GM21576 (cell line): ENCODE results near the gene MFNG.

Source experiments
- ATAC-seq: cut with Tn5 transposase; IDR thresholded peaks from one replicate; pipeline ENCODE4 v1.9.1; 2021; ENCODE audit warnings: mild to moderate bottlenecking, moderate library complexity; ENCODE audit not compliant: unreplicated experiment

Gene MFNG

DNA sequence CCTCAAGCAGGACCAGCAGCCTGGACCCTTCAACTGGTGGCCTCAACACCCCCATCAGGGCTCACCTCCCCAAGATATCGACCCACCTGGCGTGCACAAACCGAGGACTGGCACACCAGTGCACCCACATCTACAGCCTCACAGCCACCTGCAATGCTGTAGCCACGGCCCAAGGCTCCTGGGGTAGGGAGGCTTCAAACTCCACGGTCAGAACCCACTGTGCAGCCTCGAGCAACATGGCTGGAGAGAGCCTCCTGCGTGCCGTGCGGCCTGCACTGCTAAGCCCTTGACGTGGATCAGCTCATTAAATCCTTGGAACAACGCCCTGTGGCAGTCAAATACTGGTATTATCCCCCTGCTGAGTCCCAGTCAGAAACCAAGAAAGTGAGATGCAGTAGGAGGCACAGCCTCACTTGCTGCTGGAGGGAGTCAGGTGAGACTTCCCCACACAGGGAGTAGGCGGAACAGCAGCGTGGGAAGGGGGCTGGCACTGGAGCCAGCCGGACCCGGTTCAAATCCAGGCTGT is 28.4 kb upstream of the MFNG start:
- ATAC-seq, result no peak

DNA sequence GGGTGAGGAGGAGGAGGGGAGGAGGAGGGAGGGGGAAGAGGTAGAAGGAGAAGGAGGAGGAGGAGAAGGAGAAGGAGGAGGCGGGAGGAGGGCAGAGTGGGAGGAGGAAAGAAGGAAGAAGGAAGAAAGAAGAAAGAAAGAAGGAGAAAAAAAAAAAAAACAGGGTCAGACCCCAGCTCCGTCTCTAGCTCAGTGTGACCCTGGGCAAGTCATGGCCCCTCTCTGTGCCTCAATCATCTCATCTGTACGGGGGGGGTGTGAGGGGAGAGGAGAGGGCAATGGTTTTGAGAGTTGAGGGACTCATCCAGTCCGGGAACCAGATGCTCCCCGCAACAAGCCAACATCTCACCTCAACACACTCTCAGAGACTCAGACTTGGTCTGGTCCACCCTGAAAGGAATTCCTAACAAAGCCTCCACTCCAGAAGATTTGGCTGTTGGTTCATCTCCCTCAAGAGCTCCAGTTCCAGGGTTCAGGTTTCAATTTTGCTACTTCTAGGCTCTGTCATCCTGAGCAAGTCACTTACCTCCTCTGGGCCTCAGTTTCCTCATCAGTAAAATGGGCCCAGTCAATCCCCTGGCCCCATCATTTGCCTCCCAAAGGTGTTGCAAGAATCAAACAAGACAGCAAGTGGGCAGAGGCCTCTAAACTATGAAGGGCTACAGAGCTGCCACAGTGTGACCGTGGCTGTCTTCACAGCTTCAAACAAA is 25.4 kb upstream of the MFNG start:
- ATAC-seq, result no peak

DNA sequence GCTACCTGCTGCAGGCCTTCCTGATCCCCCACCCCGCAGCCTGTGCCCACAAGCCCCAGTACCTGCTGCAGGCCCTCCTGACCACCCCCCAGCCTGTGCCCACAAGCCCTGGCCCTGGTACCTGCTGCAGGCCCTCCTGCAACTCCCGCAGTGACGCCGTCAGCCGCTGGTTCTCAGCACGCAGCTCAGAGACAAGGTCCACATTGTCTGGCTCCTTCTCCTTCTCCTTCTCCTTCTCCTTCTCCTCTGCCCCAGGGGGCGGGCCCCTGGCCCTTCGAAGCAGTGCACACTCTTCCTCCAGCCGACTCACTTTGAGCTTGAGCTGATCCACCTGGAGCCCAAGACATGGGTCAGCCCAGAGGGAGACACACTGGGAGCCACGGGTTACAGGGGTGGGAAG is 23.9 kb upstream of the MFNG start:
- ATAC-seq, result no peak

DNA sequence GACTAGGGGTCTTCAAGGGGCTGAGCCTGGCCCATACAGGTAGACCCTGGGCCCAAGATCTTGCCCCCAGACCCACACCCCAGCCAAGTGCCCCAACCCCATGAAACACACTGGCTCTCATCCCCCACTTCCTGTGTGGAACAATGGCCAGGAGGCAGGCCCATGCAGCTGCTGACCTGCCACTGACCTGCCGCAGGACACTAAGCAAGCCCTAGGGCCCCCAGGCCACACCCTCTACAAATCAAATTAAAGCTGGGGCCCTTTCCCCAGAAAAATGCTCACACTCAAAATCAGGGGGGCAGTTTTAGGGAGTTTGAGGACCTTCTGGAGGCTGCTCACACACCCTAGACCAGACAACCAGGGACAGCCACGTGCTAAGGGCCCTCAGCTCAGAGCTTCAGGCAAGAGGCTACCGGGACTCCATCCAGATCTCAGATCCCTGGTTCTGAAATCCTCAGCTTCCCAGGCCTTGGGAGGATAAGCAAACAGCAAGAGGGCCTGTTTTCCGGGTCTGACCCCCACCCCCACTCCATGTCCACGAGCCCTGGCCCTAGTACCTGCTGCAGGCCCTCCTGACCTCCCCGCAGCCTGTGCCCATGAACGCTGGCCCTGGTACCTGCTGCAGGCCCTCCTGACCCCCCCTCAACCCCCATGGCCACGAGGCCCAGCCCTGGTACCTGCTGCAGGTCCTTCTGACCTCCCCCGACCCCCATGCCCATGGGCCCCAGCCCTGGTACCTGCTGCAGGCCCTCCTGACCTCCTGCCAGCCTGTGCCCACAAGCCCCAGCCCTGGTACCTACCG is 23.1 kb upstream of the MFNG start:
- ATAC-seq, result no peak

DNA sequence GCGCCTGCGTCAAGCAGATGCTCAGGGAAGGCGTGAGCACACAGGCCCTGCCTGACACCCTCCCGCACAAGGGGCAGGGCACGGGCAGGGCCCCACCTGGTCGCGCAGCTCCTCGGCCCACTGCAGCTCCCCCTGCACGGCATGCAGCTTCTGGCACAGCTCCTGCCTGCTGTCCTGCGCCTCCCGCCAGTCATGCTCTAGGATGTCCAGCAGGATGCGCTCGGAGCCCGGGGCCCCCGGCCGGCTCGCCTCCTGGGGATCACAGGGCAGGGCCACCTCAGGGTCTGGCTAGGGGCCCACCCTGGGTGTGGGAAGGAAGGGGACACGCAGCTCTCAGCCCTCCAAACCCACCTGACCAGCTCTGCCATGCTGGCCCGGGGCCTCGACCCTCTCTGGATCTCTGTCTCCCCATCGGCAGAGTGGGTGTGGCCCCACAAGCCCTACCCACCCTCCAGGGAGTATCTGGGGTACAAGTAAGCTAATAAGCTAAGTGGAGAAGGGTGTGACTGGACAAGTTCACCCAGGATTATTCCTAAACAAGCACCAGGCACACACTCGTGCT is 22.3 kb upstream of the MFNG start:
- ATAC-seq, result no peak

DNA sequence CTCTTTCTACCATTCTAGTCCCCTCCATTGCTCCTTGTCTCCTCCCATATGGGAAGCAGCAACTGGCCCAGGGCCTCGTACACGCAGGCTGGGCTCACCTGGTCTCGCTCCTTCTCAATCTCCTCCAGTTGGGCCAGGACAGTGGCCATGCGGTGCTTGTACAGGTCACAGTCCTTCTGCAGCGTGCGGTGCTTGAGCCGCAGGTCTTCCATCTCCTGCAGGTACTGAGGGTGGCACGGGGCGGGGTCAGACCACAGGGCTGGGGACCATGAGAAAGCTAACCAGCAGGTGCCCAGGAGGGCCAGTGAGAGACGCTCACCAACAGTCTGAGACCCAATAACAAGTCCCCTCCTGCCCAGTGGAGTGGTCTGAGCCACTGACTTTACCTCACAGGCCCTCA is 21.5 kb upstream of the MFNG start:
- ATAC-seq, result no peak

DNA sequence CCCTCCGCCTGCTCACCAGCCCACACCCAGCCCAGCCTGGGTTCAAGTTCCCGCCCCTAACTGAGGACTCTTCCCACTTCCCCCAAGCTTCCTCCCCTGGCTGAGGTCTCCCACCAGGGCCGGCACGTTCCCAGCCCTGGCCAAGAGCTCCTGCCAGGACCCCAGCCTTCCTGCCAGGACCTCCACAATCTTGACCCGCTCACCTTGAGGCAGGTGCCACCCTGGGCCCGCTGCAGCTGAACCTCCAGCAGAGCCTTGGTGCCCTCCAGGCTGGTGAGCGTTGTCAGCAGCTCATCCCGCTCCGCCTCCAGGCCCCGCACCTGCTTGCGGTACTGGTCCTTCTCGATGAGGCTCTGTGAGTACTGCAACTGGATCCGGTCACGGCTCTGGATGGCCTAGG is 19.8 kb upstream of the MFNG start:
- no peak for ATAC-seq

DNA sequence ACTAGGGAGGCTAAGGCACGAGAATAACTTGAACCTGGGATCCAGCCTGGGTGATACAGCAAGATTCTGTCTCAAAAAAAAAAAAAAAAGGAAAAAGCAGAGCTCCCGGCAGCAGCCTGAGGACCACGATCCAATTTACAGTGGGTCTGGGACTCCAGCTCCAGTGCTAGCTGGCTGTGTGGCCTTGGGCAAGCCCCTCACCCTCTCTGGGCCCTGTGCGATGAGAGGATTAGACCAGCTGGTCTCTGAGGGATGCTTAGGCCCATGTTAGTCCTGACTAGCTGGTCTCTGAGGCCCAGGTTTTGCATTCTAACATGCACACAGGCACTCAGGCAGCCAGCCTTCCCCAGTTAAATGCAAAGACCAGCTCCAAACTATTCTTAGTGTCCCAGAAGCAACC is 19.4 kb upstream of the MFNG start:
- no peak for ATAC-seq

DNA sequence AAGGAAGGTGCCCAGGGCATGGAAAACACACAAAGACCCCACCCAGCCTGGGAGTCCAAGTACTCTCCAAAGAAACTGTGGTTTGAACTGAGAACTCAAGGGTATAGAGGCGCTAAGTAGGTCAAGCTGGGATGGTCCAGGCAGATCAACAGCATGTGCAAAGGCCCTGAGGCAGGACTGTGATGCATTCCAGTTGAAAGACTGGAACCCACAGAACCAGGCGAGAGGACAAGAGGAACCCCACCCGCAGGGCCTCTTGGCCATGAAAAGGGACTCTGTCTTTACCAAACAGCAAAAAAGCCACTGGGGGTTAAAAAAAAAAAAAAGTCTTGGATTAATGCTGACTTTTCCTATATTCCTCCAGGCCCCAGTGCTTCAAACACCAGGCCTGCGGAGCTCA is 18.8 kb upstream of the MFNG start:
- no peak for ATAC-seq

DNA sequence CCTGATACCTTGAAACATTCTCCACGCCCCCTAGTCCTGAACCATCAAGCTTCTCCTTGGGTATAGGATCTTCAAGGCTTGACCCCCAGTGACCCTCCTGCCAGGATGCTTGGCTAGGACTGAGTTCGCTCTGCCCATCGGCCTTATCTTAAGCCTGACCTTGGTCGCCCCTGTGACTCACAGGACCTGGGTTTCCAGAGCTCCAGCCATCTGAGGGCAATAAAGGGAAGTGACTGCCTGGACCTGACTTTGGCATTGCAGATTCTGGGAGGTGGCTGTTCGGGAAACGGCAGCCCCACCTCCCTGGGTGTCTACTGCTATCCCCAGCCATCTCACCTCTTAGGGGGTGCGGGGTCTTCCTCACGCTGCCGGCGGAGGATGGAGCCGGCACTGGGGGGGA is 17.7 kb upstream of the MFNG start:
- ATAC-seq, result no peak

DNA sequence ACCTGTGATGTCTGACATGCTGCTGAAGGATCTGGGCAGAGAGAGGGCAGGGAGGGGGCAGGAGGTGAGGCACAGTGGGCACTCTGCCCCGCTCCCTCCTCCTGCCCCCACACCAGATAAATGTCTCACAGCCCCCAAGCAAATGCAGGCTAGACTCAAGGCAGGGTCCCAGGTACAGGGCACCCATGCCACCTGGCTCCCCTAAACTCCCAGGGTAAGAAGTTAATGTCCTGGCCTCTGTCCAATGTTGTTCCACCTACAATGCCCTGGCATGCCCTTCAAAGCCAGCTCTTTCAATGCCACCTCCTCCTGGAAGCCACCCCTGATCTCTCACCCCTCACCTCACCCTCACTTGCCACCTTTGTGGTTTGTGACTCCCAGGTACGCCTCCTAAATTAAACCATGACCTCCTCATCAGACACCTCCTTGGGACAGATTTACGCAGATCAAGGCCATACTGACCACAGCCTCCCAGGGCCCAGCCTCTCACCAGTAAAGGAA is 17.0 kb upstream of the MFNG start:
- ATAC-seq, result no peak

DNA sequence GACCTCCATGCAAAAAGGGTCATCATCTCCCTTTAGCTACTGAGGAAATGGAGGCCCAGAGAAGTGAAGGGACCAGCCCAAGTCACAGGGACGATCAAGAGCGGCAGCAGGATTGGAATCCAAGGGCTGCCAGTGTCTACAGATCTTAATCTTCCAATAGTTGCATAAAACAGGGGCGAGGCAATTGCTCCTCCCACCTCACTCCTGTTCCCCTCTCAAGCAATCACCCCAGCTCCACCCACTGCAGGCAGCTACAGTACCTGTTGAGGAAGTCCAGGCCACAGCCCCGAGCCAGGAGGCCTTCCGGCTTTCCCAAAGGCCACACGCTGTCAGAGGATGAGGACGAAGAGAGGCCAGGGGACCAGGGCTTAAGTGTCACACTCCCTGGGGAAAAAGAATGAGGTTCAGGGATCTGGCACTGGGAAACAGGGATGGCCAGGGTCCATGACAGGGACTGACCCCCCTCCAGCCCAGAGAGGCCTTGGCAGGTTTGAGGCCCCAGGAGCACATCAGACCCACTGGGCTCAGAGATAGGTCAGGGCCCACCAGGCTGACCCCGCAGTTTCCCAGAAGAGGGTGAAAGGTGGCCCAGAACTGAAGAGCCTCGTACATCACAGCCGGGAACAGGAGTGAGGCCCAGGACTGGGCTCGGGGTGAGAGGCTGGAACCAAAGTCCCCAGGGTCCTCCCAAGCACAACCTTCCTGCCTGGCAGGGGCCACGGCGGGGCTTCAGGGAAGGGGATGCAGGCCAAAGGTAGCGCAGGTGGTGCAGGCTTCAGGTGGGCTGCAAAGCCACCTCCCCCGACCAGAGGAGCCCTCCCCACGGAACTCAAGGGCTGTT is 16.4 kb upstream of the MFNG start:
- ATAC-seq, result no peak

DNA sequence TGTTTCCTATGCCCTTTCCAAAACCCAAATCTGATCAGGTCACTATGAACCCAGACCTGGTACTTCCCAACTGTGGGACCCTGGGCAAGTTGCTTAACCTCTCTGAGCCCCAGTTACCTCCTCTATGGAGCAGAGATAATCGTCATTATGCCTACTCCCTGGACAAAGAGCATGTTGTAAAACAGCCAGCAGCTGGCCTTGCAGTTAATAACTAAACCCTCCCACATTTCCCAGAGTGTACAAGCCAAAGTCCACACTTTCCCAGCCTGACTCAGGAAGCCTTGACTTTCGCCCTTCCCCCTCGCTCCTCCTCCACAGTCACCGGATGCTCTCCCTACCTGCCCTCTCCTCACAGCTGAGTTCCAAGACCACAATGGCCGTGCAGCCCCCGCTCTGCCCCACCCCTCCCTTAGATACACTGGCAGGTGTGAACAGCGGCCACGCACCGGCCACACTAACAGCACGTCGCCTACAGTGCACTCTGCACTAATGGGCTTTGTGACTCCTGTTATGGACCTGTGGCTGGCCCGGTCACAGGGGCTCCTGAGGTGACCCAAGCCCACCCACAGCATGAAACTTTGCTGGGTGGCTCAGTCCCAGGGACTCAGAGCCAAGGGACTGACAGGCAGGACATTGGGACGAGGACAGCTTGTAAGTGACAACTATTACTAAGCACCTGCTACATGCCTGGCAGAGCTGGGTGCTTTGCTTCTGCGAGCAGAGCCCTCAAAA is 15.6 kb upstream of the MFNG start:
- no peak for ATAC-seq

DNA sequence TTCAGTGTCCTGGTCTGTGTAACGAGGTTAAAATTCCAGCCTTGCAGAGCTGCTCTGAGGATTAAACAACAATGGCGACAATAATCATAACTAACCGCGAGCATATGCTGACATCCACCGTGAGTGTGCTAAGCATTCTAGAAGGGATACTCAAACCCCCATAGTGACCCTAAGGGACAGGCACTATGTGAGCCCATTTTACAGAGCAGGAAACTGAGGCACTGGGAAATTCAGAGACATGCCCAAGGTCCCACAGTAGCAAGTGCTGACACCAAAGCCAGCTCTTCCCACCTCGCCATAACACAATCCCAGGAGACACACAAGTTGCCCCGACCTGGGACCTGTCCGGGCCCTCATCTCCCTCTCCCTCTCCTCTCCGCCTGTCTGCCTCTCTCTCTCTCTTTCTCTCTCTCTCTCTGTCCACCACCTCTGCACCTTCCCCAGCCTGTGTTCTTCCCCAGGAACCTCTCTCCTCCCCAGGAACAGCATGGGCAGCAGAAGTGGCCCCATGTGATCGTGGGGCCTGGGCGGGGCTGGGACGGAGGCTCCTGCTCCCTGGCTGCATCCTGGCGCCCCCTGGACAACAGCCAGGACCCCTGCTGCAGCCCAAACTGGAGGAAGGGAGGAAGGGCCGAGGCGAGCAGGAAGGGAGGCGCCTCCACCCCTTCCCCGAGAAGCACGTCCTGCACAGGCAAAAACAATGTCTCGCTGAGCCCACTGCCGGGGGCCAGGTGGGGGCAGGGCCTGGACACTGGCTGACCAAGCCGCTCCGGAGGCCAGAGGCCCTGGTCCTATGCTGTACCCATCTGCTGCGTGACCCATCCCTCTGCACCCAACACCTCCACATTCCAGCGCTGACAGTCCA is 14.8 kb upstream of the MFNG start:
- ATAC-seq, result no peak

DNA sequence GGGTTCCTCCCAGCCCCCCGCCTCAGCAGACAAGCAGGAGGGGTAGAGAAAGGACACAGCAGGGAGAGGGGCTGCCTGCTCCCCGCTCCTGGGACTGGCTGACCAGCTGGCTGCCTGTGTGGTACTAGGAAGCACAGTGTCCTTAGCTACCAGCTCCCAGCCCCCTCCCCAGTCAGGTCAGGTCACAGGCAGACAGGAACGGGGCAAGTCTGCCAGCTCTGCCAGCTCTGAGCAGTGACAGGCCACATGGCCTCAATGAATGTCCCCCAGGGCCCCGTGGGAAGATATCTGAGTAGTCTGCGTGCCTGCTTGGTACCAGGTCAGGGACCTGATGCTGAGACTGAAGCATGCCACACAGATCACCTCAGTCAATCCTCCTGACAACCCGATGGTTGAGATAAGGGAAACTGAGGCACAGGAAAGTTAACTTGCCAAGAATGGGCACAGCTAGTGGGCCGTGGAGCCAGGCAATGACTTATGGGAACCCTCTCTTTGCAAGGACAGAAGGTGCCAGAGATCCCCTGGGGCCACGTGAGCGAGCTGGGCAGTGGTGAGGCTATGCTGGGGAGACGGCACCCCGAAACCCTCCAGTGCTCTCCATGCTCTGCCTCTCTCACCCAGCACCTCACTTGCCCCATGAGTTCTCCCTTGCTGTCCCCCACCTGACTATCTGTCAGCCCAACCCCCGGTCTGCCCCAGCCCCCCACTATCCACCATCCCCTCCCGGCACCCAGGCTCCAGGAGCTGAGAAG is 13.8 kb upstream of the MFNG start:
- ATAC-seq, result no peak

DNA sequence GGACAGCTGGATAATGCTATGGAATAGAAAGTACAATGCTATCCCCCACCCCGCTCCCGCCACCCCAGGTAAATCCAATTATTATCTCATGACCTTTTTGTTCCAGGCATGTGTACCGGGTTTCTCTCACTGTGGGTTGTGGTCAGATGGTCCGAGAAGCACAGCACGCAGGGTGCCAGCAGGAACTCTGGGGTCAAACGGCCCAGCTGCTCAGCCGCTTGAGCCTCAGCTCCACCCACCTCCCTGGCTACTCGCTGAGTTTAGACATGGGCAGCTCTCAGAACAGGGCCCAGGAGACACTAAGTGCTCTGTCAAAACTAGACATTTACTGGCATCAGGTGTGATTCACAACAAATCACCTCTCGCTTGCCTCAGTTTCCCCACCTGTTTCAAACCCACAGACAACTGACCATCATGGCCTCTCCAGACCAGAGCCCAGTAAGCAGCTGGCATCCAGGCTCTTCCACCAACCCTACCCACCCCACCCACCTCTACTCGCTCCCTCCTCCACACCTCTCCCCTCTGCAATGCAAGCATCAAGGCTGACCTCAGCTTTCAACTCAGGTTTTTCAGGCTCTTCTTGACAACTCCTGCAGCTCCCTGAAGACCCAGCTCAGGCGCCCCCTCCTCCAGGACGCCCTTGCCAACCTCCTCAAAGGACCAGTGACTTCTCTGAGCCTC is 13.0 kb upstream of the MFNG start:
- ATAC-seq, result no peak

DNA sequence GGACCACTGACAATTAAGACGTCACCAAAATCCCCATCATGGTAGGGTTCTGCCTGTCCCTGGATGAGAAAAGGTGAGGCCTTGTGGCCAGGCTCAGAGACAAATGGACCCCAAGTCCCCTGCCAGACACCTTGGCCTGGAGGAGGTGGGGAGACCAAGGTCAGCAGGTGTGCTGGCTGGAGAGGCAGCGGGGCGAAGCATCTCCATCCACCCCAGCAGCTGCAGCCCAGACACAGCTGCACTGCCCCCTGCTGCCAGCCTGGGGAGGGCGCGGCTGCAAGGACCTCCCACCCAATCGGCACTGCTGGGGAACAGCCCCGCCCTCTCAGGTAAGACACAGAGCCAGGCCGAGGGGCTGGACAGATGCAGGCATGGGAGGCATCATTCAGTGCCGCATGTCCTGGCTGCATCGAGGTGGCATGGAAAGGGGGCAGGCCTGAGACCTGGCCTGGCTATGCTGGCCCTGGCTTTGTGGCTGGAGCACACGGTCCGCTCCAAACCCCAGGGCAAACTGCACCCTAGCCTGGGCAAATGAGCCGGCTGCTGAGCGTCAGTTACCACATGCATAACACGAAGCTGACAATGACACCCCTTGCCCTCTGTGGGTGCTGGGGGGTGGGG is 12.2 kb upstream of the MFNG start:
- ATAC-seq, result no peak
